Ishikawa (cell line): ENCODE measurements around the gene FBXL20.

Experiments used
- CEBPB ChIP-seq: IDR thresholded peaks from 2 replicates; pipeline ENCODE4 v1.6.1; 2012
- CREB1 ChIP-seq: IDR thresholded peaks from 2 replicates; pipeline ENCODE4 v1.6.1; 2012; ENCODE audit warnings: low read depth
- EGR1 ChIP-seq: IDR thresholded peaks from 2 replicates; pipeline ENCODE4 v1.6.1; 2012
- EP300 ChIP-seq: IDR thresholded peaks from 2 replicates; pipeline ENCODE4 v1.6.1; 2012; ENCODE audit warnings: borderline replicate concordance
- NFIC ChIP-seq: IDR thresholded peaks from 2 replicates; pipeline ENCODE4 v1.6.1; 2012
- RAD21 ChIP-seq: IDR thresholded peaks from 2 replicates; pipeline ENCODE4 v1.6.1; 2012; ENCODE audit warnings: low read depth
- REST ChIP-seq: IDR thresholded peaks from 2 replicates; pipeline ENCODE4 v1.6.1; 2012; ENCODE audit warnings: low read depth, mild to moderate bottlenecking
- TAF1 ChIP-seq: IDR thresholded peaks from 2 replicates; pipeline ENCODE4 v1.6.1; 2012; ENCODE audit warnings: low read depth, mild to moderate bottlenecking
- TCF12 ChIP-seq: IDR thresholded peaks from 2 replicates; pipeline ENCODE4 v1.6.1; 2012; ENCODE audit warnings: low read depth
- YY1 ChIP-seq: IDR thresholded peaks from 2 replicates; pipeline ENCODE4 v1.6.1; 2012; ENCODE audit warnings: low read depth
- TF ChIP-seq, protein P1 (sequence below): IDR thresholded peaks from 2 replicates; pipeline ENCODE4 v1.6.1; 2012
- TF ChIP-seq, protein P2 (sequence below): IDR thresholded peaks from 2 replicates; pipeline ENCODE4 v1.6.1; 2012

DNA sequence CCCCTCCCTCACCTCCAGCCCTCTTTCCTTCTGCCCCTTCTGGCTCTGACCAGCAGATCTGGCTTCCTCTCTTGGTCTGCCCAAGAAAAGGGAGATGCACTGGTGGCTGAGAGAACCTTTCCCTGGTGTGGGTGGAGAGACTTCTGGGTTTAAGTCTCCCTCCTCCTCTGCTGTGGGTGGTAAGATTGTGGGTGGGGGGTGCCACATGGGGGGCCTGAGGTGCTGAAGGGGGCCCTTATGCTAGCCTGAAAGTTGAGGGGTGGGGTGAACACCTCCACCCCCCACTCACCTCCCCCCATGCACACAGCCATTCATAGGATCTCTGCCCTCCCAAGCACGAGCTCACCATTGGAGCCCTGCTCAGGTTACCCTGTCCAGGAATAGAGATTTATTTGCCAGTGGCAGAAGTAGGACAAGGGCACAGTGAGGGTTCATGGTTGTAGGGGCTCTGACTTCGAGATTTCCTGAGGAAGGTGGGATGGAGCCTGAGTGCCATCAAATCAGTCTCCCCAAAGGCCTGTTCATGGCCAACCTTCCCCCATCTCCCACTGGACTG, 174.0 kb downstream of the FBXL20 start:
- TF ChIP-seq REST: no peak
- no peak for TF ChIP-seq EP300
- TF ChIP-seq, protein P1, sequence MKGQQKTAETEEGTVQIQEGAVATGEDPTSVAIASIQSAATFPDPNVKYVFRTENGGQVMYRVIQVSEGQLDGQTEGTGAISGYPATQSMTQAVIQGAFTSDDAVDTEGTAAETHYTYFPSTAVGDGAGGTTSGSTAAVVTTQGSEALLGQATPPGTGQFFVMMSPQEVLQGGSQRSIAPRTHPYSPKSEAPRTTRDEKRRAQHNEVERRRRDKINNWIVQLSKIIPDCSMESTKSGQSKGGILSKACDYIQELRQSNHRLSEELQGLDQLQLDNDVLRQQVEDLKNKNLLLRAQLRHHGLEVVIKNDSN: no peak
- no peak for TF ChIP-seq TAF1
- no peak for TF ChIP-seq CREB1
- TF ChIP-seq CEBPB: no peak
- TF ChIP-seq, protein P2, sequence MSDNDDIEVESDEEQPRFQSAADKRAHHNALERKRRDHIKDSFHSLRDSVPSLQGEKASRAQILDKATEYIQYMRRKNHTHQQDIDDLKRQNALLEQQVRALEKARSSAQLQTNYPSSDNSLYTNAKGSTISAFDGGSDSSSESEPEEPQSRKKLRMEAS: no peak
- TF ChIP-seq RAD21: no peak
- no peak for TF ChIP-seq TCF12
- no peak for TF ChIP-seq YY1
- no peak for TF ChIP-seq NFIC
- no peak for TF ChIP-seq EGR1
